ENCODE measurements around the gene TJP2.

The TJP2 gene

GRCh38 chr9:69139596-69139995, 34.5 kb upstream of the TJP2 start:
- no peaks in the 10 kb centered on the region for H3K36me3 ChIP-seq (ENCODE audit: insufficient read depth, low read length)
- no peak overlapping the region for H3K4me3 ChIP-seq
- no peaks in the 10 kb centered on the region for H3K9me3 ChIP-seq (ENCODE audit: low read depth, low read length)
- no peak overlapping the region for H3K9ac ChIP-seq (ENCODE audit: insufficient read length)
- no peak for TF ChIP-seq FOXP2 (optimal IDR thresholded peaks at IDR 0.05; ENCODE audit: control extremely low read depth, extremely low read length, insufficient read depth)
- TF ChIP-seq POLR2AphosphoS5 (IDR thresholded peaks at IDR 0.05; ENCODE audit: borderline replicate concordance, low read depth, low read length) = no peak
- TF ChIP-seq EZH2 (IDR thresholded peaks at IDR 0.05) = no peak
- no peak for DNase-seq (ENCODE audit: low read depth, low spot score)
- no peak overlapping the region for H3K27ac ChIP-seq

- Histone ChIP-seq H3K9ac (ENCODE audit: insufficient read length) (no peak overlapping the region), H3K36me3 (ENCODE audit: insufficient read depth, low read length) (no peaks in the 10 kb centered on the region), H3K4me3 (no peak overlapping the region), H3K9me3 (ENCODE audit: low read depth, low read length) (no peaks in the 10 kb centered on the region), H3K27ac (no peak overlapping the region)
- TF ChIP-seq EZH2 (IDR thresholded peaks at IDR 0.05) (no peak), POLR2AphosphoS5 (IDR thresholded peaks at IDR 0.05; ENCODE audit: borderline replicate concordance, low read depth, low read length) (no peak), FOXP2 (optimal IDR thresholded peaks at IDR 0.05; ENCODE audit: control extremely low read depth, extremely low read length, insufficient read depth) (no peak)
- DNase-seq (ENCODE audit: low read depth, low spot score) = no peak
Observed at GRCh38 chr9:69140123-69140735, 33.8 kb upstream of the TJP2 start.

- Histone ChIP-seq H3K9me3 (ENCODE audit: low read depth, low read length) (no peaks in the 10 kb centered on the region), H3K27ac (no peak overlapping the region), H3K9ac (ENCODE audit: insufficient read length) (no peak overlapping the region), H3K36me3 (ENCODE audit: insufficient read depth, low read length) (no peaks in the 10 kb centered on the region), H3K4me3 (no peak overlapping the region)
- TF ChIP-seq POLR2AphosphoS5 (IDR thresholded peaks at IDR 0.05; ENCODE audit: borderline replicate concordance, low read depth, low read length) = no peak
- no peak for TF ChIP-seq EZH2 (IDR thresholded peaks at IDR 0.05)
- TF ChIP-seq FOXP2 (optimal IDR thresholded peaks at IDR 0.05; ENCODE audit: control extremely low read depth, extremely low read length, insufficient read depth) = no peak
- no peak for DNase-seq (ENCODE audit: low read depth, low spot score)
Observed at GRCh38 chr9:69141851-69142250, 32.2 kb upstream of the TJP2 start.

- no peak overlapping the region for H3K9ac ChIP-seq (ENCODE audit: insufficient read length)
- no peak overlapping the region for H3K4me3 ChIP-seq
- no peak overlapping the region for H3K27ac ChIP-seq
- TF ChIP-seq EZH2 (IDR thresholded peaks at IDR 0.05) (no peak), POLR2AphosphoS5 (IDR thresholded peaks at IDR 0.05; ENCODE audit: borderline replicate concordance, low read depth, low read length) (no peak), FOXP2 (optimal IDR thresholded peaks at IDR 0.05; ENCODE audit: control extremely low read depth, extremely low read length, insufficient read depth) (no peak)
- no peaks in the 10 kb centered on the region for H3K9me3 ChIP-seq (ENCODE audit: low read depth, low read length)
- no peaks in the 10 kb centered on the region for H3K36me3 ChIP-seq (ENCODE audit: insufficient read depth, low read length)
- no peak for DNase-seq (ENCODE audit: low read depth, low spot score)
Observed at GRCh38 chr9:69143291-69143690, 30.8 kb upstream of the TJP2 start.

- peak; percentile 24 for DNase-seq (ENCODE audit: low read depth, low spot score)
- TF ChIP-seq POLR2AphosphoS5 (IDR thresholded peaks at IDR 0.05; ENCODE audit: borderline replicate concordance, low read depth, low read length) (peak; percentile 32; the same call in 1 of the 2 replicates), EZH2 (IDR thresholded peaks at IDR 0.05) (no peak)
- peak overlapping the region; percentile 23; the same call in 1 of the 2 replicates for H3K4me3 ChIP-seq
- no peak overlapping the region for H3K9ac ChIP-seq (ENCODE audit: insufficient read length)
- no peak overlapping the region for H3K27ac ChIP-seq
- no peaks in the 10 kb centered on the region for H3K36me3 ChIP-seq (ENCODE audit: insufficient read depth, low read length)
- no peaks in the 10 kb centered on the region for H3K9me3 ChIP-seq (ENCODE audit: low read depth, low read length)
Observed at GRCh38 chr9:69145144-69145715, 28.8 kb upstream of the TJP2 start.

- TF ChIP-seq POLR2AphosphoS5 (IDR thresholded peaks at IDR 0.05; ENCODE audit: borderline replicate concordance, low read depth, low read length) (no peak), FOXP2 (optimal IDR thresholded peaks at IDR 0.05; ENCODE audit: control extremely low read depth, extremely low read length, insufficient read depth) (no peak), EZH2 (IDR thresholded peaks at IDR 0.05) (no peak)
- Histone ChIP-seq H3K9me3 (ENCODE audit: low read depth, low read length) (no peaks in the 10 kb centered on the region), H3K9ac (ENCODE audit: insufficient read length) (no peak overlapping the region), H3K4me3 (no peak overlapping the region), H3K36me3 (ENCODE audit: insufficient read depth, low read length) (no peaks in the 10 kb centered on the region), H3K27ac (no peak overlapping the region)
- no peak for DNase-seq (ENCODE audit: low read depth, low spot score)
Observed at GRCh38 chr9:69147041-69147834, 26.8 kb upstream of the TJP2 start.

- no peak overlapping the region for H3K9ac ChIP-seq (ENCODE audit: insufficient read length)
- no peaks in the 10 kb centered on the region for H3K36me3 ChIP-seq (ENCODE audit: insufficient read depth, low read length)
- no peak for TF ChIP-seq EZH2 (IDR thresholded peaks at IDR 0.05)
- TF ChIP-seq FOXP2 (optimal IDR thresholded peaks at IDR 0.05; ENCODE audit: control extremely low read depth, extremely low read length, insufficient read depth) = no peak
- TF ChIP-seq POLR2AphosphoS5 (IDR thresholded peaks at IDR 0.05; ENCODE audit: borderline replicate concordance, low read depth, low read length) = no peak
- H3K9me3 ChIP-seq (ENCODE audit: low read depth, low read length) = no peaks in the 10 kb centered on the region
- H3K4me3 ChIP-seq = no peak overlapping the region
- no peak overlapping the region for H3K27ac ChIP-seq
- no peak for DNase-seq (ENCODE audit: low read depth, low spot score)
Observed at GRCh38 chr9:69149321-69149807, 24.7 kb upstream of the TJP2 start.

GRCh38 chr9:69151506-69151905, 22.6 kb upstream of the TJP2 start:
- H3K27ac ChIP-seq = no peak overlapping the region
- no peaks in the 10 kb centered on the region for H3K9me3 ChIP-seq (ENCODE audit: low read depth, low read length)
- no peak overlapping the region for H3K9ac ChIP-seq (ENCODE audit: insufficient read length)
- no peaks in the 10 kb centered on the region for H3K36me3 ChIP-seq (ENCODE audit: insufficient read depth, low read length)
- TF ChIP-seq EZH2 (IDR thresholded peaks at IDR 0.05) = no peak
- no peak for TF ChIP-seq FOXP2 (optimal IDR thresholded peaks at IDR 0.05; ENCODE audit: control extremely low read depth, extremely low read length, insufficient read depth)
- no peak for TF ChIP-seq POLR2AphosphoS5 (IDR thresholded peaks at IDR 0.05; ENCODE audit: borderline replicate concordance, low read depth, low read length)
- no peak for DNase-seq (ENCODE audit: low read depth, low spot score)
- no peak overlapping the region for H3K4me3 ChIP-seq

All from SK-N-MC (cell line).